HT1080 (cell line): Measurements from ENCODE around the gene ATF6B. TPM values are rescaled to one million over a fixed set of nuclear protein-coding genes. Genes with fewer than 3 reads are reported as not detected.

Source experiments
- DNase-seq: peaks from one replicate; pipeline ENCODE4 v3.0.0-alpha.2; 2015; ENCODE audit warnings: low read depth
- total RNA-seq: library from RNA; depleted of rRNA; stranded (reverse); fragments of >200 nt; shearing (Covaris generic); gene quantifications from 2 replicates; pipeline ENCODE4 v1.2.3, GENCODE V29; 2014

ATF6B gene
- total RNA-seq, 1 experiment from 2014 or later, result 22.6 TPM

GRCh38 chr6:32132110-32132509 lies 4.1 kb upstream of the ATF6B start:
- DNase-seq, result no peak

GRCh38 chr6:32131439-32131948 lies 3.4 kb upstream of the ATF6B start:
- no peak for DNase-seq

GRCh38 chr6:32129297-32130088 lies 1.4 kb upstream of the ATF6B start:
- DNase-seq, result no peak

- DNase-seq, result no peak
These were observed 778 bp upstream of the ATF6B start for GRCh38 chr6:32128751-32129296.

DNA sequence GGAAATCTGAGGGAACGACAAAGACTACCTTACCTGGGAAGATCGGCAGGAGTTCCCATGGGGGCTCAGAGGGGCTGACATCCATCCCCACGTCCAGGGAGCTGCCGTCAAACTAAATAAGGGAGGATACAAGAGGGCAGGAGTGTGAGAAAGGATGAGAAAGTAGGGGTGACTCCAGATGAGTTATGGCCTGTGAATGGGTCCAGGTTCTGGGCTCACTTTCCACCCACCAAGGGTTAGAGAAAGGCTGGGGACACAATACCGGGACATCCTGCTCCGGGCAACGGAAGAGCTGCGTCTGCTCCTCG lies 683 bp downstream of the ATF6B start:
- DNase-seq, result no peak

GRCh38 chr6:32126880-32127279 lies 1.2 kb downstream of the ATF6B start:
- no peak for DNase-seq

DNA sequence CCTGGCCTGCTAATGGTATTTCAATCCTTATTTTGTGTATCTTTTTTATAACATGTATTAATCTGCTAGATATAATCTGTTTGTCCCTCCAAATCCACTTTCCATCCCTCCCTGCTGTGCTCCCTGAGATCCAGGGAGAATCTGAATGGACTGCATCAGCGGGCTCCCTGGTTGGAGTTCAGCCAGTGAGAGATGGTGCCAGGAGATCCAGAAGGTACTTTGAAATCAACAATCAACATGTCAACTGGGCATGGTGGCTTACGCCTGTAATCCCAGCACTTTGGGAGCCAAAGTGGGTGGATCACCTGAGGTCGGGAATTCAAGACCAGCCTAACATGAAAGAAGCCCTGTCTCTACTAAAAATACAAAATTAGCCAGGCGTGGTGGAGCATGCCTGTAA lies 4.4 kb downstream of the ATF6B start:
- DNase-seq, result no peak

GRCh38 chr6:32120573-32121059 lies 7.4 kb downstream of the ATF6B start:
- DNase-seq, result no peak

DNA sequence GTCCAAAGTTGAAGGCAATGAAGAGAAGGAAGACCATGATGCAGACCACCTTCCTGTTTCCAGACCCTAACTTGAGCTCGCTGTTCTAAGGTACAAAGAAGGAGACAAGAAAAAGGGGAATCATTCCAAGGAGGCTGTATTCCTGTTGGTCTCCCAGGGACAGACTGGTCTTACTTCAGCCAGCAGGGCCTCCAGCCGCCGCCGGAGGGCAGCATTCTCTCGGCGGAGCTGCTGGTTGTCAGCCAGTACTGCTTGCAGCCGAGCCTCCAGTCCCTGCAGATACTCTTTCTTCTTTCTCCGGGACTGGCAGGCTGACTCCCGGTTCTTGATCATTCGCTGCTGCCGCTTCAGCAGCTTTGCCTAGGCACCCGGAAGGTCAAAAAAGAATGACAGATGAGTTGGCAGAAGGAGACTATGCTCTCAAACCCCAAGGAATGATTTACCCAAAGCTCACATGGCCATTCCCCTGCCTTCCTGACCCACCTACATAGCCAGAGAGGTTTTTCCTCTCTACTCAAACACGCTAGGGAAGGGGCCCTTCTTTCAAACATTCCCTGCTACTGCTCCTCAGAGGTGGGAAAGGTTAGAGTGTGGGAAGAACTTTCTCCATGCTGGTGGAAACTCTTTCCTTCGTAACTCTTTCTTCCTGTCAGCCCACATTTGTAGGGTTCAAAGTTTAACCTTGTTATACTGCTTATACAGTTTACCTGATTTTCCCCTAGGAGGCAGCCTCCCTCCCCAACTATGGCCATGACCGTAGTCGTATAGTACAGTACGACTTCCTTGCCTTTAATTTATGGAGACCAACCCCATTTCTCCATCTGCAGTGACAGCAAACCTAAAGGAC lies 9.0 kb downstream of the ATF6B start:
- peak; percentile 70 for DNase-seq

DNA sequence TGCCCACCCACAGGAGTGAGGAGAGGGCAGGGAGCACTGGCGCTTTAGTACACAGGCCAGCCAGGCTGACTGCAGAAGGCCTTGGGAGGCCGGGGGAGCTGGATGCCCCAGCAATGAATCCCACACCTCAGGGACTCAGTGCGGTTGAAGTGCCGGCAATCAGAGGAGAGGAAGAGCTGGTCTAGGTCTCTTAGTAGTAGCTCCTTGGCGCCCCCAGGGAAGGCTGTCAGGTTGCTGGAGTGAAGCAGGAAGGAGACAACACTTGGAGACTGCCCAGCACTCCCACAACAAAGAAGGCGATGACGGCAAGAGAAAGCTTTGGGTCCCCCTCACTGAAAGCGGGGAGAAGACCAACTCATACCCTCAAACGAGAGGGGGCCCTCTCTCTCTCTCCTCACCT lies 10.6 kb downstream of the ATF6B start:
- no peak for DNase-seq

- no peak for DNase-seq
These were observed 11.4 kb downstream of the ATF6B start for GRCh38 chr6:32116674-32117073.

- DNase-seq, result no peak
These were observed 12.4 kb downstream of the ATF6B start for GRCh38 chr6:32115623-32116022.

DNA sequence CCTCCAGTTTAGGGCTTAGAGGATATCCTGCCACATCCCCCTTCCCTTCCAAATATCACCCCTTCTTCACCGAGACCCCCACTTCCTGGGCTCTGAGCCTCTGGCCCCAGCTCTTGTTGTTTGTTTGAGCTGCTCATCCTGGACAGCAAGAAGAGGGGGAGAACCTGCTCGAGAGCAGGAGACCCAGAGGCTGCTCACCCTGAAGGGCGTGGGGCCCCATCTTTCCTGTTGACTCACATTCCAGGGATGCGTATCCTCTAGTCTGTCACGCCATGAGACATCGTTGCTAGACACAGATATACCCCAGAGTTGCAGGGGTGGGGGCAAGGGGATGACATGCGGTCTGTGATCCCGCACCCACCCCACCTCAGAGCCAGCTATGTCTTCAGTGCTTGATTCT lies 13.2 kb downstream of the ATF6B start:
- peak; percentile 80 for DNase-seq

DNA sequence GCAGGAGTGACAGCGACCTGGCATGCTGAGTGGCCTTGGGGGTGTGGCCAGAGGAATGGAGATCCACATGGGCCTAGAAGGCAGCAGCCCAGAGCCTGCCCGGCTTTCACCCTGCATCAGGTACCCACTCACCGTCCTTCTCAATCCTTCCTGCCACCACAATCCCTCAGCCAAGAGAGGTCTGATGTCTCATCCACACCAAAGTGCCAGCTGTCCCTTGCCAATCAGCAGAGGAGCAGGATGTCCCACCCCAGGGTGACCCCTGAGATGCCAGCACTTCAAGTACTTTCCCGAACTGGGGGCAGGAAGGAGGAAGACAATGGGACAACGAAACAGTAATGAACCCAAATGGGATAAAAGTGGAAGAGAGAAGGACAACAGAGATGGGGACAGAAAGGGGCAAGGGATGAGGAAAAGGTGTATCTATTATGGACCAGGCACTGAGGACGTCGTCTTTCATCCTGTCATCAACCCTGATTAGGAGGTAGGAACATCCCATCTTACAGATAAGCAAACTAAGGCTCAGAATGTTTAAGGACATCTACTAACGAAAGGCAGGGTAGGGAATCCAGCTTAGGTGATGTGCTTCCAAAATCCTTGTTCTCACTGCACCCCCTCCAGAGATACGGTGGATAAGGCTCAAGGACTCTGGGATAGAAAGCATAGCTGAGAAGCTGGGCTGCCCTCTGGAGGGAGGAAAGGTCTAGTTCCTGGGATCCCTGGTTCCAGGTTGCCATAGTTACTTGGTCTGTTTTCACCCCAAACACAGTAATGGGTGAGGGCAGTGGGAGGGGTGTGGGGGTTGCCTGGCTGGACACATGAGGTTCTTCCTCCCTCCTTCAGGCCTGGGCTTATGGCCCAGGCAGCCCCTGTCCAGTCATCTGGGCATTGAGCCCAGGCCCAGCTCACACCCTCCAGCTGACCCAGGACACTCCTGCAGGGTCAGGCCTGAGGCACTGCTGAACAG lies 14.4 kb downstream of the ATF6B start:
- peak; percentile 79 for DNase-seq

DNA sequence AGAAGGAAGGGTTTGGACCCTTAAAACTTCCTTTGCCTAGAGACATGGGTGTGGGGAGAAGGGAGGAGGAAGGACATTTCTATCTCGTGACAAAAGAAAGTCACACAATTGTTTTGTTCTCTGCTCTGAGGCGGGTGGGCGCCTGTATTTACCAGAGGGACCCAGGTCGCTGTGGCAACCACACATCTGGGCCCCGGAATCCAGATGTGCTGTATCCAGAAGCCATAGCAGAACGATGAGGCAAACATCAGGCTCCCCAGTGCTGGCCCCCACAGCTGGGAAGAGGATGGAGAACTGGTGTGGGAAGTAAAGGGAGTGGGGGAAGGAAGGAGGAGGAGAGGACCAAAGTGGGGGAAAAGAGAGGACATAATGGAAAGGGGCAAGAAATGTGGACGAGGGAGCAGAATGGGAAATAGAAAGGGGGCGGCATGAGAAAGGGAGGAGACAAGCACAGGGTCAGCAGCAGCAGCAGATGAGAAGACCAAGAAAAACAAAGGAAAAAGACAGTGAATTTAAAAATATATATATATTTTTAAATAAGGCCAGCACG lies 15.5 kb downstream of the ATF6B start:
- no peak for DNase-seq

DNA sequence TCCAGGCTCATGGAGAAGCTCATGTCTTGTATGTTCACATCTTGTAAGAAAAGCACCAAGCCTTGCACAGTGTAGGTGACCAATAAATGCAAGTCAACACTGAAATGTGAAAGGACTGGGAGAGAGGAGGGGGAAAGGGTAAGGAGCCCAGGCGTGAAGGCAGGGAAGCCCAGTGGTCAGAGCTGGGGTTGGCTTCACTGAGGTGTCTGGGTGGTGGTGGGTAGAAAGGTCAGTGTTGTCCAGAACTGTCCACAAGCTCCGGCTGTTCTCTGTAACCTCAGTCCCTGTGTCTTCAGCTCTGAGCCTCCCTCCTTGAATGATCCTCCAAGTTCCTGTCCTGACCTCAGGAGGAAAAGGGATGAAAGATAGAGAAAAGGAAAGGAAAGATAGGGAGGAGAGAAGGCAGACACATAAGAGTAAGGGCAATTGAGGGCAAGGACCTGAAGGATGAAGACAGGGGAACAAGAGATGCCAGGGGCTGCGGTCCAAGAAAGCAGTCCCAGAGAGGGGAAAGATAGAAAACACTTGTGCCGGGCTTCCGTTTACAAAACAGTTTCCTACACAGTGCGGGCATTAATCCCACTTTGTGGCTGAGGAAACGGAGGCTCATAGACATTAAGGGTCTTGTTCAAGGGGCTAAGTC lies 16.5 kb downstream of the ATF6B start:
- no peak for DNase-seq

DNA sequence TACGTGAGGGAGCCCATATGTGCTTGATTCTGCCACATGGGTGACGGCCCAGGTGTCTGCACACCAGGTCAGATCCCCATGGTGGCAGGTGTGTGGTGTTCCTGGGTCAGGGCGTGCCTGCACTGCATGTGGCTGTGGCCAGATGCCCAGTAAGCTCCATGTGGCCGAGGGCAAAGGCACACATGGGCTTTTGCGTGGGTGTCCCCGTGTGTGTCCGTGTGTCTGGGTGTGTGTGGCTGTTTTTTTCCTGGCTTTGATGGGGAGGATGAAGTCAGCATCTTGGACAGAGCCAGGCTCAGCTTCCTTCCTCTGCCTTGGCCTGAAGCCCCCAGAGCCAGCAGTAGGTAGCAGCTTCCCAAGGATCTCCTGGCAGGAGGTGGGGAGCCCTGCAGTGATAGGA lies 17.4 kb downstream of the ATF6B start:
- DNase-seq, result no peak

DNA sequence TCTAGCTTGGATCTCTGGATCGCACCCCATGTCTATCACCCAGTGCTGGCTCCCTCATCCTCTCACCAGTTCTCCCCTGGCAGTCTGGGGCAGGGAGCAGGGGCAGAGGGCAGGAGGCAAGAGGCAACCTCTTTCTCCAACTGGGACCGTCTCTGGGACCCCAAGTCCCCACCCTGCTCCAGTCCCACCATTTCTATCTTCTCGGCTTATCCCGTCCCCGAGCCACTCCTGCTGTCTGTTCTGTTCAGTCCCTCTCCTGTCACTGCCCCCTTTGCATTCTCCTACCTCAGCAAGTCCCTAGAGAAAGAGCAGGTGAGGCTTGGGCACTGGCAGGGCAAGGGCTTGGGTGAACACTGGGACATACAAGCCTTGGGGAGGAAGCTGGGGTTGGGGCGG lies 18.3 kb downstream of the ATF6B start:
- DNase-seq, result no peak

DNA sequence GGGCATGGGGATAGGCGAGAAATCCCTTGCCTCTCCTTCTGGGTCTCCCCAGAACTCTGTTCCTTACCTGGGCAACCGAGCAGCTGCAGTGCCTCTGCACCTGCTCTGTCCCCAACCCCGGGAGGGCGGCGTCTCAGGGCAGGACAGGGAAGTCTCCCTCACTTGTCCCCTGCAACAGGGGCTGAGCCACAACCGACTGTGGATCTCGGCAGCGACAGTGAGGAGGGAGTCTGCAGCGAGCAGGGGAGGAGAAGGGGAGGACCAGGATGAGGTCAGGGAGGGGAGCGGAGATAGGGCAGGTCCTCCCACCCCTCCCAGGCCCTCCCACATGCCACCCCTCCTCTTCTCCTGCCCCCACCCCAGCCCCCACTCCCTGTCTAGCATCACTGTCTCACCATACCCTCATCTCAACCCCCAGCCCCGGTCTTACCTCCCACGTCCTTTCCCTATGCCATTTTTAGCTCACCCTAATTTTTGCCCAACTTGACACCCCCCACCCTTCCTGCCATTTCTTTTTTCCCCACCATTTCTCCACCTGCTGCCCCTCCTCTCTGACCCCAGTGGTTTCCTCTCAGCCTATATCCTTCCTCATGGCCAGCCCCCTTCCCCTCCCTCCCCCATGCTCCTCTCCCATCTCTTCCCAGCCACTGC lies 18.8 kb downstream of the ATF6B start, which contains the start of gene TNXB:
TSS of gene TNXB (minus strand) at position 225 of the 651 bp plus-strand sequence. CDS start 11,140 bp downstream, outside the sequence.
- no peak for DNase-seq
